Transverse colon (tissue), 3 donors: ENCODE results near the gene F7.

Experiments used
- CTCF ChIP-seq, 5 experiments: fragments of 200-600 bp in 3 of 5; fragments of 450-650 bp in 2 of 5; sonication (generic) in 3 of 5; IDR thresholded peaks; 1 replicate in 2 of 5; 2 replicates in 3 of 5; pipeline ENCODE4 v1.5.1; 2016 to 2017; ENCODE audit warnings: antibody characterized with exemption in 5 of 5, inconsistent platforms in 3 of 5, mild to moderate bottlenecking in 2 of 5, moderate library complexity in 1 of 5
- EP300 ChIP-seq: sonication (generic); formaldehyde crosslinking; IDR thresholded peaks from one replicate; pipeline ENCODE4 v1.6.1; 2017; ENCODE audit warnings: antibody characterized with exemption, low read depth

- TF ChIP-seq EP300 (no peak), CTCF (IDR thresholded peaks at IDR 0.05) (no peak)
Observed at GRCh38 chr13:113110852-113111315, 5.3 kb downstream of the F7 start.
